GM18505 (cell line): ENCODE data around the gene CALM3.
"Not testable (repeated sequence)": the region's sequence is repeated elsewhere in the genome, so short reads cannot be mapped to it uniquely, and the experiment has no call there.

Experiments used
- ATAC-seq: cut with Tn5 transposase; IDR thresholded peaks from one replicate; pipeline ENCODE4 v1.9.1; 2021; ENCODE audit not compliant: unreplicated experiment
- POLR2A ChIP-seq: IDR thresholded peaks from 4 replicates; pipeline ENCODE4 v1.6.1; 2011; ENCODE audit warnings: borderline replicate concordance; ENCODE audit not compliant: insufficient read depth, insufficient read length; ENCODE audit errors: extremely low read depth

The CALM3 gene

DNA sequence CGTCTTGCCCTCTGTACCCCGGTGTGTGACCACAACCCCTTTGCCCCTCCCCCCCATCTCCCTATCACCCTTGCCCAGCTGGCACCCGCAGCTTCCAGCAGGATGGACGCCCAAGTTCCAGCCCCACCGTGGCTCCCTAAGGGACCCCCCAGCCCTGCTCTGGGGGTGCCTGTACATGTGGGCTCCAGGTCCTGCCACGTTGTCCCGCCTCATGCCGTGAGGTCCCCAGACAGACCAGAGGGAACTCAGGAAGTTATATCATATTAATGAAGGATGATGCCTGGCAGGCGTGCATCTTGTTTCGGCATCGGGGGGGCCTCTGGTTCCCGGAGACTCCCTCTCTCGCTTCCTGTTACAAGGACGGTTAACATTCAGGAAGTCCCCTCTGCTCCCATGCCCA lies 25.3 kb downstream of the CALM3 start:
- ATAC-seq: no peak

DNA sequence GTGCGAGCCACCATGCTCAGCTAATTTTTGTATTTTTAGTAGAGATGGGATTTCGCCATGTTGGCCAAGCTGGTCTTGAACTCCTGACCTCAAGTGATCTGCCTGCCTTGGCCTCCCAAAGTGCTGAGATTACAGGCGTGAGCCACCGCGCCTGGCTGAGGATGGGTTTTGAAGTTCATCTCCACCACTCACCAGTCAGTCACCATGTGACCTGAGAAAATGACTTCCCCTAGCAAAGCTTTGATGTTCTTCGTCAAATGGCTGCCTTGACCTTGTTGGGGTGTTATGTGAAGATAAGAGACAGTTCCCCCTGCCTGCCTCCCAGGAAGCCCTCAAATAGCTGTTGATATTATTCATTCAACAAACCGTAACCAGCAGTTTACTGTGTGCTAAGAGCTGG lies 27.8 kb downstream of the CALM3 start:
- not testable (repeated sequence) for ATAC-seq

More for the DNA sequence above, 25.3 kb downstream of the CALM3 start:
- TF ChIP-seq POLR2A: no peak

DNA sequence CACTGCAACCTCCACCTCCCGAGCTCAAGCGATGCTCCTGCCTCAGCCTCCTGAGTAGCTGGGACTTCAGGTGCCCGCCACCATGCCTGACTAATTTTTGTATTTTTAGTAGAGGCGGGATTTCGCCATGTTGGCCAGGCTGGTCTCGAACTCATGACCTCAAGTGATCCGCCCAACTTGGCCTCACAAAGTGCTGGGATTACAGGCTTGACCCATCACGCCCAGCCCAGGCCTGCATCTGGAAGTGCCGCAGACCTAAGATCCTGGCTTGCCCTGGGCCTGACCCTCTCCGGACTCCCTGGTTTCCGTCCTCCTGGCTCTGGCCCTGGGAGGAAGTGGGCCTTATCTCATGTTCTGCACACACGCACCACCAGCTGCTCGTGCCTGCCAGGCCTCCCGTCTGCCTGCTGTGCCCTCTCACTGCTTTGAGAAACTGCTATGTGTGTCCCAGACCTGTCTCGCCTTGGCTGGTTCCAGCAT lies 28.5 kb downstream of the CALM3 start:
- no peak for ATAC-seq
- TF ChIP-seq POLR2A: no peak

DNA sequence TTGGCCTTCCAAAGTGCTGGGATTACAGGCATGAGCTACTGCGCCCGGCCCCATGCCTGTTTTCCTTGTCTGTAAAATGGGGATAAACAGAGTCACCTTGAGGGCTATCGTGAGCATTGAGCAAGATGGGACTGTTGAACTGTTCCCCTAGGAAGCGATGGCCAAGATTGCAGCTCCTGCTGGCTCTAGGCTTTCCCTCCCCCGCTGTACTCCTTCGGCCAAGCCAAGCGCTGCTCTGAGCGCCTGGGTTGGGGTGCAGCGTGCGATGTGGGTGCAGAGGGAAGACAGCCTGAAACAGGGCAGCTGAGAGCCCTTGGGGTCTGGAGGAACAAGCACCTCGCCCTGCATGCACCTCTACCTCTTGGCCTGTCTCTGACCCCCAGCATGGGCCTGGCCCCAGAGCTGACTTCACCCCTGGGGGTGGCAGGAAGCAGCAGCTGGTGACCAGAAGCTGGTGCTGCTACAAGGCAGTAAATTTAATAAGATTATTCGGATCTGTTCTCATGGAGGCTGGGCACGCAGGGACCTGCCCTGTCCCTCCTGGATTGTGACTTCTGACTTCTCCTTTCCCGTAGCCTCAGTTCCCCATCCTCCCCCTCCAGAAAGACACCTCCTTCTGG lies 29.6 kb downstream of the CALM3 start:
- TF ChIP-seq POLR2A: no peak
- no peak for ATAC-seq

DNA sequence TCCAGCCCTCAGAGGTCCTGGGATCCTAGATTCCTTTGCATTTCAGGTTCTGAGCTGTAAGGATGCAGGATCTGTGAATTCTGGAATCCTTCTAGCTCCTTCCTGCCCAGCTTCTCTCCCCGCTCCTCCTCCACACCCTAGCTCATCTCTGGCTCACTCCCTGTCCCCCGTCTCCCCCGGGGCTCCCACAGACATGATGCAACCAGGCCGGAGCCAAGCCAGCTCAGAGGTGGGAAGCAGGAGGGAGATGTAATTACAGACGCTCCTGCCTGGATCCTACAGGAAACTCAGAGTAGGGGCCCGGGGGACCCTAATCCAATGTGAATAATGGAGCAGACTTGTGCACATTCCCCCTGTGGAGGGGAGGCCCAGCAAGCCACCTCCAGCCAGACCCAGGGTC lies 30.4 kb downstream of the CALM3 start:
- no peak for ATAC-seq
- TF ChIP-seq POLR2A: no peak

DNA sequence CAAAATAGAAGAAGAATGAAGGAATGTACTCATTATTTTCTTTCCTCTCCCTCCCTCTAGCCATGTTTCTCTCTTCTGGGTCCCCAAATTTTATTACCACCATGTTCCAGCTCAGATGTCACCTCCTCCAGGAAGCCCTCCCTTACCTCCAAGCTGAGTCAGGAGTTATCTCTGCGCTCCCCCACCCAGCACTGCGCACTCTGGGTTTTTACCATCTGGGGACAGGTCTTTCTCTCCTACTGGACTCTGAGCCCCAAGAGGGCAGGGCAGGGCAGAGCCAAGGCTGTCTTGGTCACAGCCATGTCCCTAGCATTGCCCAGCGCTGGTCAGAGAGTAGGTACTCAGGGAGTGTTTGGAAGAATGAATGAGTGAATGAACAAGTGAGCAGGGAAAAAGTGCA lies 32.0 kb downstream of the CALM3 start:
- no peak for TF ChIP-seq POLR2A
- ATAC-seq: no peak

DNA sequence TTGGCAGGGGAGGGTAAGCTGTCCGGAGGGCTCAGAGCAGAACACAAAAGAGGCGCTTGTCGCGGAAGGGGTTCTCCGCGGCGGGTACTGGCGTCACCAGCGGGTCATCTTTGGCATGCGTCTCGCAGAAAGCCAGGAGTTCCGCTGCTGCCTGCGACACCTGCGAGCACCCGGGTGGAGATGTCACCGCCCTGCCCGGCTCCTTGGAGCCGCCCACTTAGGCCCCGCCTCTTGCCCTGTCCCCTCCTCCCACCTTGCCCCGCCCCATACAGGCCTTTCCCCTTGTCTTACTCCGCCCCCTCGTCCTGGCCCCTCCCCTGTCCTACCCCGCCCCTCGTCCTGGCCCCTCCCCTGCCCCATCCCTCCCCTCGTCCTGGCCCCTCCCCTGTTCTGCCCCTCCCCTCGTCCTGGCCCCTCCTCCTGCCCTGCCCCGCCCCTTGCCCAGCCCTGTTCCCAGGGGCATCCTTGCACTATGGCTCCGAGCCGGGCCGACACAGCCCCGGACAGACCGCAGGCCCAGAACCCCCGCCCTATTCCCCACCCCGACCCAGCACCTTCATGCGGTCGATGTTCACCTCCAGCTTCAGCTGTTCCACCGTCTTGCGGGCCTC lies 33.0 kb downstream of the CALM3 start:
- TF ChIP-seq POLR2A: no peak
- no peak for ATAC-seq

DNA sequence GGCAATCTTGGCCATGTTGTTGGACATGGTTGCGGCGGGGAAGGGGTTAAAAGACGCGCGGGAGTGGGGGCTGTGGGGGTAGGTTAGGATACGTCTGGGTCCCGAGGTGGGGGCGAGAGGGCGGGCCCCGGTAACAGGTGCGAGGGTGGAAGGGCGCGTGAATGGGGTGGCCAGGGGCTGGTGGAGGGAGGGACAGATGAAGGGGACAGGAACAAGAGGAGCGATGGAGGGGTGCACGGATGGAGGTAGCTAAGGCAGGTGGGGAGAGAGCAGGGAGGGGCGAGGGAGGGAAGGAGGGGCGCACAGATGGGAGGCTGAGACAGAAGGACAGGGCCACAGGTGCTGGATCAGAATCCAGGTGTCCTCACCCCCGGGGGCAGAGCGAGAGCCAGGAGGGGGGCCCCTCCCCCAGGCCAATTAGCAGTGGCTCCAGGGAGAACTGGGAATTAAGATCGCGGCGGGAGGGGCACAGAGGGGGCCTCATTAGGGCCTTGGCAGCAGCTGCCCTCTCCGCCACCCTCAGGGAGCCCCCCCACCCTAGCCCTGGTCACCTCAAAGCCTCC lies 33.6 kb downstream of the CALM3 start:
- ATAC-seq: no peak
- no peak for TF ChIP-seq POLR2A

DNA sequence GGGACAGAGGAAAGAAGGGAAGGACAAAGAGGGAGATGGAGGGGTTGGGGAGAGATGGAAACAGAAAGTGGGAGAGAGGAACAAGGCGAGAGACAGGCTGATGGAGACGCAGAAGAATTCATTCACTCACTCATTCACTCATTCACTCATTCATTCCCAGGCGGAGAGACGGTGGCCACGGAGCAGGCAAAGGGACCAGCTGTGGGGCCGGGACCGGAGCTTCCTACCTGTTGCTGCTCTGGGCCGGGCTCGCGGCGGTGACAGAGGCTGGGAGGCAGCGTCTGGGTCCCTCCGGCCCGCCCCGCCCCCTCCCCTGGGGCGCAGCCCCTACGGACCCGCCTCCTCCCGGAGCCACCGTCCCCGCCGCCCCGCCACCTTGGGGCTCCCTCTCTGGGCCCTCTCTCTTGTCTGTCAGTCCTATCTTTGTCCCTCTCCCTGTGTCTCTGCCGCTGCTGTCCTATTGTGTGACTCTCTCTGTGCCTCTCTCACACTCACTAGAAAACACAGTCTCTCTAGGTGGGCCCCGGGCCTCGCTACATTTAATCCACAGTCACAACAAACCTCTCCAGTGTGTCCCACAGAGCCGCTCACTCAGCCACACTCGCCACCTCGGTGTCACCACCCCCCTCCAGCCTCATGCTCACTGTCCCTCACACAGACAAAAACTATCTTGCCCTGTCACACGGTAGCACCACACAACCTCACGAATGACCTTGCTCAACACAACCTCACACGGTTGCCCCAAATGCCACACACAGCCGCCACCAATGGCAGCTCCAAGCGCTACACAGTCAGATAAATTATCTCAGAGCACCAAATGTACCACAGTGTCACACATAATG lies 35.0 kb downstream of the CALM3 start, which contains the start of gene GNG8:
Gene GNG8 (minus strand): TSS at position 283 of the 842 bp plus-strand sequence. CDS start 1,520 bp downstream, outside the sequence.
- no peak for ATAC-seq
- no peak for TF ChIP-seq POLR2A

DNA sequence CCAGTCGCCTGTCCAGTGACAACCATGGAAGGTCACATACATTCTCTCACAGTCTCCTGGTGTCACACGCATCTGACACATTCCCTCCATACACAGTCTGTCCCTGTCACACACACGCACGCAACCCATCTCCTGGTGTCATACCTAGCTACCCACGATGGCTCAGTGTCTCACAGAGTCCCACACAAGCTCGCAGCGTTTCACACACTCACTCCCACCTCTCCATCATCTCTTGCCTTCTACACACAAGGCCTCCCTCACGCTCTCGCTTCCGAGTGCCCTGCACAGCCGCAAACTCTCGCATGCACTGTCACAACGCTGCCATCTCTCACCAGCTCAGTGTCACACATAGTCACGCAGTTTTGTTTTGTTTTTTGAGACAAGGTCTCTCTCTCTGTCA lies 36.1 kb downstream of the CALM3 start:
- no peak for ATAC-seq
- no peak for TF ChIP-seq POLR2A

DNA sequence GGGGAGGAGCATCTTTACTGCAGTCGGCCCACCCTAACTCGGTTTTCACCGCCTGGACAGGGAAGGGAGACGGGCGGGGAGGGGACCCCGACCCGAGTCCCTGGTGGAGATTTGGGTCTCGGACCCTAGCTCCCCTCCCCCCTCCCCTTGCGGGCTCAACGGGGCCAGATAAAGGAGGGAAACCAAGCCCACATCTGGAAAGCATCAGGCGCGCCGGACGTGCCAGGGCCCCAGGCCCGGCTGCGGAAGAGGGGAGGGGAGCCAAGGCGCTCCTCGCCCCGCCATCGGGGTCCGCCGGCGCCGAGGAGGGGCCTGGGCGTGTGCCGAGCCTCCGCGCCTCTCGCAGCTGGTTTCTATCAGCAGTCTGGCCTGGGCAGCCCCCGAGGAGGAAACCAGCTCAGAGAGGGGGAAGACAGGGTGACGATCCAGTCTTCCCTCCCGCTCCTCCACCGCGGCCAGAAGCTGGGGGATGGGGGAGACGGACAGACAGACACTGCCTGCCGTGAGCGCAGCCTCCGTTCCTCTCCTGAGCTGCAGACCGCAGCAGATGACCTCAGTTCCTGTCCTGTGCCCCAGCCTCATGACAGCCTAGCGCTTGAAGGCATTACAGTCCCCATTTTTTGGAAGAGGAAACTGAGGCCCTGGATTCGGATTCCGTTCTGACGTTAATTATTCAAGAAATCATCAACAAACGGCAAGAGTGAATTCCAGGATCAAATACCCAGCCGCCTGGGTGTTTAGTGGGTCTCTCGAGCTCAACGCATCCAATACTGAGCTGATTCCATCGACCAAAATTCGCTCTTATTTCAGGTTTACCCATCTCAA lies 38.4 kb downstream of the CALM3 start:
- peak; percentile 6 for ATAC-seq
- TF ChIP-seq POLR2A: no peak

DNA sequence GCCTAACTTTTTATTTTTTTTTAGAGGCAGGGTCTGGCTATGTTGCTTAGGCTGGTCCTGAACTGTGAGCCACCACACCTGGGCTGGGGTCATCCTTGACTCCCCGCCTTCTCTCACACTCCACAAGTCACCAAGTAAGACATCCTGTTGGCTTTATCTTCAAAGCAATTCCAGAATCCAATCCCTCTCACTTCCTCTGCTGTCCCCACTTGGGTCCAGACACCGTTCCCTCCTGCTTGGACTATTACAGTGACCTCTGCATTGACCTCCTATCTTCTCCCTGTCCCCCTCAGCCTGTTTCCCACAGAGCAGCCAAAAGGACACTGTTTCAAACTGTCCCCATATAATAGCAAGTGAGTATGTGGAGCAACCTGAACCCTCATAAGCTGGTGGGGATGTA lies 39.5 kb downstream of the CALM3 start:
- TF ChIP-seq POLR2A: no peak
- no peak for ATAC-seq

DNA sequence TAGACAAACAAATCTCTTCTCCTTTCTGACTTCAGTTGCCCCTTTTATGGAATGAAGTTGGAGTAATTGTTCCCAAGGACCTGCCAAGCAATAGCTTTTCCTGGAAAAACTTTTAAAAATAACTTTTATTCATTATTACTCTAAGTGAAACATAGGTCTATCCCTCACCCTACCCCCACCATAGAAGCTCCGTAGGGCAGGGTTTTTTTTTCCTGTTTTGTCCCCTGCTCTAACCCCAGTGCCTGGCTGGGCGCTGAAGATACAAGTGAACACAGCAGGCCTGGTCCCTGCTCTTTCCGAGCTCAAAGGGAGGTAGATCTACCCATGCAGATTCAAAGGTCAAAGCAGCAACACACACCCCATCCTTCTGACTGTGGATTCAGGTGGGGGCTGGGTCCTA lies 43.6 kb downstream of the CALM3 start:
- no peak for TF ChIP-seq POLR2A
- no peak for ATAC-seq
